Measurements from ENCODE around the gene DPM3.
A peak's percentile ranks its signal among the peaks of the same experiment; 100 is the strongest.
"Not testable (repeated sequence)": the region's sequence is repeated elsewhere in the genome, so short reads cannot be mapped to it uniquely, and the experiment has no call there.

Gene DPM3, protein sequence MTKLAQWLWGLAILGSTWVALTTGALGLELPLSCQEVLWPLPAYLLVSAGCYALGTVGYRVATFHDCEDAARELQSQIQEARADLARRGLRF

DNA sequence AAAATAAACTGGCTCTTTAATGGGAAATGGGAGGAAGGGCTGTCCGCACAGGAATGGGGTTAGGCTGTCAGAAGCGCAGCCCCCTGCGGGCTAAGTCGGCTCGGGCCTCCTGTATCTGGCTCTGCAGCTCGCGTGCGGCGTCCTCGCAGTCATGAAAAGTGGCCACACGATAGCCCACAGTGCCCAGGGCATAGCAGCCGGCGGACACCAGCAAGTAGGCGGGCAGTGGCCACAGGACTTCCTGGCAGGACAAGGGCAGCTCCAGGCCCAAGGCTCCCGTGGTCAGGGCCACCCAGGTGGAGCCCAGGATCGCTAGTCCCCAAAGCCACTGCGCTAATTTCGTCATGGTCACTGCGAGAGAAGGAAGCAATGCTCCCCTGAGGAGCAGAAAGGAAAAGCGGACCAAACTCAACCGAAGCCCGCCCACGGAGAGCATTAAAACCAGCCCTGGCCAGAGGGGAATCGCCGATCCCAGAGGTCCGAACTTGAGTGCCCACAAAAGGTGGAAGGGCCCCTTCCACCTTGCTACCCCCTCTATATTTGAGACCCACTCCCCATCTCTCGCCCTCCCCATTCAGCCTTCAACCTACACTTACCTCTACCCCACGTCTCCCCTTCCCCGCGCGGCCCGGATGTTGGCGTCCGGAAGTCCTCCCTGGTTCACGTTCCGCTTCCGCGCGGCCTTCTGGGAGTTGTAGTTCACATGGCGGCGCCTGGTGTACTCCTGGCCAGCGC is at the start of gene DPM3:
Gene DPM3, minus strand, starts transcription at position 637 of the 735 bp plus-strand sequence. Its CDS starts 291 bp downstream, at position 346.
- peak; percentile 81 for DNase-seq (ENCODE audit: low read depth)

DNA sequence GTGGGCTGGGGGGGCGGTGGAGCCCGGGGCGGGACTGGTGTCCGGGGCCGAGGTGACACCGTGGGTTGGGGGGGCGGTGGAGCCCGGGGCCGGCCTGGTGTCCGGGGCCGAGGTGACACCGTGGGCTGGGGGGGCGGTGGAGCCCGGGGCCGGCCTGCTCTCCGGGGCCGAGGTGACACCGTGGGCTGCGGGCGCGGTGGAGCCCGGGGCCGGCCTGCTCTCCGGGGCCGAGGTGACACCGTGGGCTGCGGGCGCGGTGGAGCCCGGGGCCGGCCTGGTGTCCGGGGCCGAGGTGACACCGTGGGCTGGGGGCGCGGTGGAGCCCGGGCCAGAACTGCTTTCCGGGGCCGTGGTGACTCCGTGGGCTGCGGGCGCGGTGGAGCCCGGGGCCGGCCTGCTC is 49.6 kb upstream of the DPM3 start:
- DNase-seq (ENCODE audit: low read depth): not testable (repeated sequence)

DNA sequence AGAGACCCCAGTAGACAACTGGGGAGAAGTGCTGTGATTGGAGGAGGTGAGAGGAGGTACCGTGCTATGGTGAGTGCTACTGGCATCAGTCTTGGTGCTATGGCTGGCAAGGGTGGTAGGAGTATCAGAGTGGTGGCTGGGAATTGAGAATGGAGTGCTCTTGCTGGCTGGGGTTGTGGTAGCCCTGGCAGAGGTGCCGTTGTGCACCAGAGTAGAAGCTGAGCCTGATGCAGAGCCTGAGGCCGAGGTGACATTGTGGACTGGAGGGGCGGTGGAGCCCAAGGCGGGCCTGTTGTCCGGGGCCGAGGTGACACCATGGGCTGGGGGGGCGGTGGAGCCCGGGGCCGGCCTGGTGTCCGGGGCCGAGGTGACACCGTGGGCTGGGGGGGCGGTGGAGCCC is 47.9 kb upstream of the DPM3 start:
- DNase-seq (ENCODE audit: low read depth): no peak

DNA sequence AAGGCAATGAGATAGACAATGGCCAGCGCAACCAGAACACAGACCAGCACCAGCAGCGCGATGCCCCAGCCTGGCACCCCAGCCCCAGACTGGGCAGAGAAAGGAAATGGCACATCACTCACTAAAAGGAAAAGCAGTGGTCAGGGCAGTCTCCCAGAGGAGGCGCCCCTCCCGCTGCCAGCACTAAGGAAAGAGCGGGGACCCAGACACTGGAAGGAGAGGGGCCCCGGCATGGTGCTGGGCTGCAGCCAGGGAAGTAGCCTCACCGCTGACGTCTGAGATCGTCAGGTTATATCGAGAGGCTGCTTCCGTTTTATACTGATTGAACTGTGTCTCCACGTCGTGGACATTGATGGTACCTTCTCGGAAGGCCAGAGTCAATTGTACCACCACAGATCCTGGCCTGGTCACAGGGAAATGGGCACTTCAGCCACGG is 47.1 kb upstream of the DPM3 start:
- no peak for DNase-seq (ENCODE audit: low read depth)

DNA sequence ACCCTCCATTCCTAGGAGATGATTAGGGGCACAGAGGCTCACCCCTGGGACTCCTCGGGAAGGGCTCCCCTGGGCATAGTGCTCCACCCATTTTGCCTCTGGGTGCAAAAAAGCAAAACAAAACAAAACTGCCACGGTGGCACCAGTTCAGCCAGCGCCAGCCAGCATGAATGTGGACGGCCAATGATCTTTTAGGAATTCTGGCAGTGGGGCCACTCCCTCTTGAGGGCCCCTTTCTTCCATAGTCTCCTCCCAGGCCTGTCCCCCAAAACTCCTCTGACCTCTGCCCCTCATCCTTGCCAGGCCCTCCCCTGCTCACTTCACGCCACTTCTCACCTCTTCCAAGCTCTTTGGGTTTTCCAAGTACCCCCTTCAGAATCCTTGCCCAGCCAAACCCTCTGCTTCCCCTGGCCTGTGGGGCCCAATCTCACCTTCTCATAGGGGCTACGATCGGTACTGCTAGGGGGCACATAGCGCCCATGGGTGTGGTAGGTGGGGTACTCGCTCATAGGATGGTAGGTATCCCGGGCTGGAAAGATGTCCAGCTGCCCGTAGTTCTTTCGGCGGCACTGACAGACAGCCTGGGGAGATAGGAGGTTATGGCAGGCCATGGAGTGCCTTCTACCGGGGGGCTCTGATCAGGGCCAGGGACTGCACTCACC is 46.6 kb upstream of the DPM3 start:
- DNase-seq (ENCODE audit: low read depth): no peak

DNA sequence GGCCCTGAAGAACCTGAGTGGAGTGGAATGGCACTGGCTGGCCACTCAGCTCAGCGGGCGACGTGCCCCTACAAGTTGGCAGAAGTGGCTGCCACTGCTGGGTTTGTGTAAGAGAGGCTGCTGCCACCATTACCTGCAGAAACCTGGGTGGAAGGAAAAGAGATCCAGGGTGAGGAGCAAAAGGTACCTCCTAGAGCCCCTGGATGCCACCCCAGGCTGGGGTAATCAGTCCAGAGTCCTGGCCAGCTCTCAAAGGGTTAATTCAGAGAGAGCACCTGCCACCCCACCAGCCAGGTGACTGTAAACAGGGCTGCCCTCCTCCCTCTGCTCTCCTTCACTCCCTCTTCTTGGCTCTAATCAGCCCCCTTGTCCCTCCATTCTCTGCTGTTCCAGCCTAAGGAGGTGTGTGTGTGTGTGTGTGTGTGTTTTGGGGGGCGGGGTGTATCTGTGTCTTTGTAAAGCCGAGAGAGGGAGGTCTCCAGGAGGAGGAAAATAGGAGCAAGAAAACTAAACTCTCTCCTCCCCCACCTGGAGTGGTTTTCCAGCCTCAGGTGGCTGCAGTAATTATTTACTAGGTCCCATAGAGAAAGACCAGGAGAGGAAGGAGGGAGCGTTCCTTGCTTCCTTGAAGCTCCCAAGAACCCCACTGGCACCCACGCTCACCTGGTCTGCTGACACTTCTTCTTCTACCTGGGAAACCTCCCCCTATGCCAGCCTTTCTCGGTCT is 45.9 kb upstream of the DPM3 start:
- no peak for DNase-seq (ENCODE audit: low read depth)

DNA sequence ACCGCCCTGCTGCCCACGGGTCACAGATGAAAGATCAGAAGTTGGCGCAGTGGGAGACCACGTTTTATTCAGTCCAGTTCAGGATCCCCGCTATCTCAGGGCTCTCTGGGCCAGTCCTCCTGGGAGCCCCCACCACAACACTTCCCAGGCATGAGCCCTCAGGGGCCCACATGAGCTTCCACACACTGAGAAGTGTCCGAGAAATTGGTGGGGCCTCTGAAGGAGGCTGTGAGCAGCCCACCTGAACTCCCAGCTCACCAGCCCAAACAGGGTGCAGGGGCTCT is 45.4 kb upstream of the DPM3 start:
- no peak for DNase-seq (ENCODE audit: low read depth)

DNA sequence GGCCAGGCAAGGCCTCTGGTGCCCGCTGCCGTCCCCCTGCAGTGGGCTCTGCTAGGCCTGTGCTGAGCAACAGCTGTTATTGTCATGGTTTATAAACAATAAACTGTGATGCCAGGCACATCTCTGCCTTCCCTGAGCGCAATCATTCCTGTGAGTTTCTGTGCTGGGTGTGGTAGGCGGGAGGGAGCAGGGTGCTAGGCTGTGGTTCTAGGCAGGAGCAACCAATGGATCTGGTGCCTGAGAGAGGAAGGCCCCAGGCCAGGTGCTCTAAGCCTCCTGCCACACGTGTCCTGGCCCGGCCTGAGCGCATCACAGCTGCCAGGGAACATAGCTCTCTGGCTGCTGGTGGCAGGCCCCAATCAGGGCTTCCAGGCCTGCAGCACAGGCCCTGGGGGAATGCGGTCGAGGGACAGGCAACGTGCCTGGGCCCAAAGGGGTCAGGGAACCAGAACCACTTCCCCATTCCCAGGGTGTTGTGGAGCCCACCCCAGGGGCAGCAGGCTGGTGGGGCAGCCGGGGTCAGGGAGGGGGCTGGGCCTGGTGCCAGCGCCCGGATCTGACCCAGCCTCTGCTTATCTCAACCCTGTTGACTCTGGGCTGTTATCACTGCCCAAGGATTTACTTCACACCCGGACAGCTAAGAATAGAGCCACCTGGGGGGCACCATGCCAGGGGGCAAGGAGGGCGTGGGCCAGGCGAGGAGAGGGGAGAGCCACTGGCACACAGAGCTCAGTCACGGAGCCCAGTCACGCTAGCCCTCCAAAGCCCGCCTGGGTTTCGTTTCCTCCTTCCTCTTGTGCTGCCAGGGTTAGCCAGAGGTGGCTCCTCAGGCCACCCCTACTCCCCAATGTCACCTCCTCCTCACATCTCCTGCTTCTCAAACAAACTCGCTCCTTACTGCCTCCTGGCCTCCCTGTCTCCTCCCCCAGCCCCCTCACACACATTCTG is 44.8 kb upstream of the DPM3 start:
- no peak for DNase-seq (ENCODE audit: low read depth)

DNA sequence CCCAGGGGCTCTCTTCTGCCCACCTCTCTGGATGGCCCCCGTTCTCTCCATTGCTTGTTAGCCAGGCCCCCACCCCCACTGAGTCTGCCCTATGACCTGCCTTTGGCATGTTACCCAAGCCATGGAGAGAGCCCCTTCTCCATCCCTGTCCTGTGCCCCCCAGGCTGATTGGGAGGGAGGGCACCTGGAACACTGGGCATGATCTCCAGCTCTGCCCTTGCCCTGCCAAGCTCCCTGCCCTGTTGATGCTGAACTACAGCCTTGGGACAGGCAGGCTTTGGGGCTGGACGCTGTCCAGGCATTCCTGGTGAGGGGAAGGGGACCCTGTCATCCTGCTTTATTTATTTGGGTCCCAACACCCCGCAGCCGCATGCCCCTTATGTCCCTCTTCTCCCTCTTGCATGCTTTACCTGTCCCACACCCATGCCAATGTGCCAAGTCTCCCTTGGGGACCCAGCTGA is 44.0 kb upstream of the DPM3 start:
- DNase-seq (ENCODE audit: low read depth): no peak

DNA sequence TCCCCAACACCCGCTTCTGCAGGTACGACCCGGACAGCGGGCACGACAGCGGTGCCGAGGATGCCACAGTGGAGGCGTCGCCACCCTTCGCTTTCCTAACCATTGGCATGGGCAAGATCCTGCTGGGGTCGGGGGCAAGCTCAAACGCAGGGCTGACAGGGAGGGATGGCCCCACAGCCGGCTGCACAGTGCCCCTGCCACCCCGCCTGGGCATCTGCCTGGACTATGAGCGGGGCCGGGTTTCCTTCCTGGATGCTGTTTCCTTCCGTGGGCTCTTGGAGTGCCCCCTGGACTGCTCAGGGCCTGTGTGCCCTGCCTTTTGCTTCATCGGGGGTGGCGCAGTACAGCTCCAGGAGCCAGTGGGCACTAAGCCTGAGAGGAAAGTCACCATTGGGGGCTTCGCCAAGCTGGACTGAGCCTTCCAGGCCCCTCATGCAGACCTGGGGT is 43.5 kb upstream of the DPM3 start:
- no peak for DNase-seq (ENCODE audit: low read depth)

DNA sequence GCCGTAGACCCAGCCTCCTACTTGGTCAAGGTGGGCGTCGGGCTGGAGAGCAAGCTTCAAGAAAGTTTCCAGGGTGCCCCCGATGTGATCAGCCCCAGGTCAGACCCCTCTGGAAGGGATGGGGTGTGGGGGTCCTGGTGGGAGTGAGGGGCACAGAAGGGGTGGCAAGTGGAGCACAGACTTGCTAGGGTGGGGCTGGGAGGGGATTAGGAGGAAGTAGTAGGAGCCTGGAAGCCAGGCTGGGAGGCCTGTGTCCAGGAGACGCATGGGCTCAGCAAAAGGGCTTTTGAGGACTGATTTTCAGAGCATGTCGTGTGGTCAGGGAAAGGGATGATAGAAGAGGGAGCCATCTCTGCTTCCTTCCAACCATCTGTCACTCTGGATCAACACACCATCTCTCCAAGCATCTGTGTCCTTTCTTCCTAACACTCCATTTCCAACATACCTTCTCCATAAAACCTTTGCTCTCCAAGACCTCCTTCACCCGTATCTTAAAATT is 41.8 kb upstream of the DPM3 start:
- DNase-seq (ENCODE audit: low read depth): no peak

DNA sequence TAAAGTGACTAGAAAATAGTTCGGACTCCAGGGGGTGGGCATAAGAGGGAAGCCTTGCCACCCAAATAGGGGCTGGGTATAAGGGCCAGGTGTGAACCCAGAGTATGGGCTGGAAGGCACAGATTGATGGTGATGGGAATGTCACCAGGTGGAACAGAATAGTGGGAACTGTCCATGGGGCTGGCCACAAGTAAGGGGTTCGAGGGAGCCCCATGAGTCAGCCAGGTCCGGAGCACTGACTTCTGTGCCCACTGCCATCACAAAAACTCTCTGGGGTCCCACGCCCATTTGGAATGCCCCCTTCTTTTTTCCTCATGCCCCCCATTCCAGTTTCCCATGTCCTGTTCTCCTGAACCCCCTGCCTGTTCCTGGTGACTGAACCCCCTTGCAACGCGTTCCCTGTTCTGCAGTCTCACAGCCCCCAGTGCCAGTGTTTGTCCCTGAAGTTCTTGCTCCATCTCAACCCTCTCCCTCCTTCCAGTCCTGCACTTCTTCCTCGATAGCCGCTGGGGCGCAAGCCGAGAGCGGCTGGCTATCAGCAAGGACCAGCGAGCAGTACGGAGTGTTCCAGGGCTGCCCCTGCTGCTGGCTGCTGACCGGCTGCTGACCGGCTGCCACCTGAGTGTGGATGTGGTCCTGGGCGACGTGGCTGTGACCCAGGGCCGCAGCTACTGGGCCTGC is 41.2 kb upstream of the DPM3 start:
- DNase-seq (ENCODE audit: low read depth): no peak

DNA sequence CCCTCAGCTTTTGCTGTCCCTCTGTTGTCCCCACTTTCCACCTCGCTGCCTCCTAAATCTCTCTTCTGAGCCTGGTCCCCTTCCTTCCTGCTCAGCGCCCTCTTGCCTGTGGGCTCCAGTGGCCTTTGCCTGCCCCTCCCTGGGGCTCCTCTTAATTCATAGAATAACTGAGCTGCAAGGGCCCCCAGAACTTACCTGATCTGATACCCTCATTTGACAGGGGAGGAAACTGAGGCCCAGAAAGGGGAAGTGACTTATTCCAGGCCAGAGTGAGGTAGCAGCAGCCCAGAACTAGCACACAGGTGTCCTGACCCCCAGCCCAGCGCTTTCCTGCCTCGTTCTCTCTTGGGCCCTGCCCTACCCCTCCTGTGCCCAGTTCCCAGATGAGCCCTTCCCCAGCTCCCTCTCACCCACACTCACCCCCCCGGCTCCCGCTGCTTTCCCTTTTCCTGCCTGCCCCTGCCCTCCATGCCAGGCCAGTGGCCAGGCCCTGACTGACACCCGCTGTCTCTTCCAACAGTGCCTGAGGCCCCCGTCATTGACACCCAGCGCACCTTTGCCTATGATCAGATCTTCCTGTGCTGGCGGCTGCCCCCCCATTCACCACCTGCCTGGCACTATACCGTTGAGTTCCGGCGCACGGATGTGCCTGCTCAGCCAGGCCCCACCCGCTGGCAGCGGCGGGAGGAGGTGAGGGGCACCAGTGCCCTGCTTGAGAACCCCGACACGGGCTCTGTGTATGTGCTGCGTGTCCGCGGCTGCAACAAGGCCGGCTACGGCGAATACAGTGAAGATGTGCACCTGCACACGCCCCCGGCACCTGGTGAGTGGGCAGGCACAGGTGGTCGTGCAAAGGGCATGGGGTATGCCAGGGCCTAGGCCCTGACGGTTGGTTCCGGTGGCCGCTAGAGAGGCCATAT is 39.0 kb upstream of the DPM3 start:
- DNase-seq (ENCODE audit: low read depth): no peak

DNA sequence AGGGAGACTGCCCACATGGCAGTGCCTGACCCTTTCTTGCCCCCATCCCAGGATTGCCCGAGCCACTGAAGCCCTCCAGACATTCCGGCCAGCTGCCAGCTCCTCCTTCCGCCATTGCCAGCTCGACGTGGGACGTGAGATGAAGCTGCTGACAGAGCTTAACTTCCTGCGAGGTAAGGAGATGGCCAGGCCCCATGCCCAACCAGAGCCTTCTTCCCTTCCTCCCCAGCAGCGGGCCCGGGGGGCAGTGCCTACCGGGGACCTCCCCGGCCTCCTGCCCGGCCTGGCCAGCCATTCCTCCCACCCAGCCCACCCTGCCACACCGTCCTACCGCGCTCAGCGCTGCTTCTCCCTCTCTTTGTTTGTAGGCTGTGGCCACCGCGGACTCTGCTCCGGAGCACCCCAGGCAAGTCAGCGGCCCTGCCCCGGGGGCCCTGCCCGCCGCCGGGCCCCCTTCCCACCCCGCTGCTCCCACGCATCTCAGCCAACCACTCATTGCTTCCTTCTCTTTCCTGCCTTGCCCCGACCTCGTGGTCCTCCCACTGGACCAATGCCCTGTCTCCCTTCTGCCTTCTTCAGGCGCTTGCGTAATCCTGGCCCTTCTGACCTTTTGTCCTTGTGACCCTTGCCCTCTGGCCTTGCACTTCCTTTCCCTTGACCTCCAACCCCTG is 38.2 kb upstream of the DPM3 start:
- DNase-seq (ENCODE audit: low read depth): no peak

DNA sequence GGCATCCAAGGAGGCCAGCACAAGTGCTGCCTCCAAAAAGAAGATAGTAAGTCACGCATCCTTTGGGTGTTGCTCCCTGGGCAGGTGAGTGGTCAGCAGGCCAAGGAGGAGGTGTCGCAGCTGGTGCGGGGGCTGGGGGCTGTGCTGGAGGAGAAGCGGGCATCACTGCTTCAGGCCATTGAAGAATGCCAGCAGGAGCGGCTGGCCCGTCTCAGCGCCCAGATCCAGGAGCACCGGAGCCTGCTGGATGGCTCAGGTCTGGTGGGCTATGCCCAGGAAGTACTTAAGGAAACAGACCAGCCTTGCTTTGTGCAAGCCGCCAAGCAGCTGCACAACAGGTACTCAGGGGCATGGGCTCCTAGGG is 37.6 kb upstream of the DPM3 start:
- no peak for DNase-seq (ENCODE audit: low read depth)

DNA sequence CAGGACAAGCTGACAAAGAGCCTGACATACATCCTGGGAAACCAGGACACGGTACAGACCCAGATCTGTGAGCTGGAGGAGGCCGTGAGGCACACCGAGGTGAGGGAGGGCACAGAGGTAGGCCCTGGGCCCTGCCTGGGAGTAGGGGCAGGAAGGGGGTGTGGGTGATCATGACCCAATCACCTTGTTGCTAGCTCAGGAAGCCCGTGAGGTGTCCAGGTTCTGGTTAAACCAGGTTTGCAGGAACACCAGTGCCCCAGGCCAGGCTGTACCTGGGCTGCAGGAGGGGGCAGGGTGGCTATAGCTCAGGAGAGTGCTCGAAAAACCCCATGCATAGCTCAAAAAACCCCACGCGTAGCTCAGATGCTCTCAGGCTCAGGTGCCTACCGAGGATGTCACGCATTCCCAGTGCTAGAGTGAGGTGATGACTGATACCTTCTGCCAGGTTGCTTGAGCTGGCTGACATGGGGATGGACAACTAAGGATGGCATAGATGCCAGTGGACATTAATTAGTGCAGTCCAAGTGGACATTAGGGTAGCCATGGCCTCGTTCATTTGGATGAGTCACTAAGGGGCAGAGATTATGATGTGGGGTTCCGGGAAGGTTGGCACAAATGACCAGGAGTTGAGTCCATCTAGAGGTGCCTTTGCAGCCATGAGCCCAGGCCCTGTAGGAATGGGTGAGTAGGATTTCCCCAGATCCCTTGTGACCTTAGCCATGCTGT is 37.0 kb upstream of the DPM3 start:
- no peak for DNase-seq (ENCODE audit: low read depth)

DNA sequence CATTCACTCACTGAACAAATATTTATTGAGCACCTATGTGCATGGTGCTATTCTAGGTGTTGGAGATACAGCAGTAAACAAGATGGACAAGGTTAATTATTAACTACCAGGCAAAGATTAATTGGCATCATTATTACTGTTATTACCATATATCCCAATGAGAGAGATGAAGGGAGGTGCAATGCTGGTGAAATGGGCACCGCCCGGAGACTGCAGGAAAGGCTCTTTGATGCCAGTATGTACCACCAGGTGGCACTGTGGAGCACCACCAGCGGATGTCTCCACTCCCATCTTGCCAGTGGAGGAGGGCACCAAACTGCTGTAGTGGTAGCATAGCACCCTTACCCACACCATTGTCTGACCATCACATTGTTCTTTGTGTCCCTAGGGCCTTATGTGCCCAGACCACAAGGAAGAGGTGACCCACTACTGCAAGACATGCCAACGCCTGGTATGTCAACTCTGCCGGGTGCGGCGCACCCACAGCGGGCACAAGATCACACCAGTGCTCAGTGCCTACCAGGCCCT is 36.3 kb upstream of the DPM3 start:
- DNase-seq (ENCODE audit: low read depth): peak; percentile 87

DNA sequence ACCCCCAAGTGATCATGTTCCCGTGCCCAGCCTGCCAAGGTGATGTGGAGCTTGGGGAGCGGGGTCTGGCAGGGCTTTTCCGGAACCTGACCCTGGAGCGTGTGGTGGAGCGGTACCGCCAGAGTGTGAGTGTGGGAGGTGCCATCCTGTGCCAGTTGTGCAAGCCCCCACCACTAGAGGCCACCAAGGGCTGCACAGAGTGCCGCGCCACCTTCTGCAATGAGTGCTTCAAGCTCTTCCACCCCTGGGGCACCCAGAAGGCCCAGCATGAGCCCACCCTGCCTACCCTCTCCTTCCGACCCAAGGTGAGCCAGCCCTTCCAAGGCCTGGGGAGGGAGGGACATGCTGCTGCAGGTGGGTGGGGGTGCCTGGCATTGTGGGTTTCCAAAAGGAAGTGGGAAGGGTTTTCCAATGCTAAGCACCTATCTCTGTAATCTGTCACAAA is 35.6 kb upstream of the DPM3 start:
- no peak for DNase-seq (ENCODE audit: low read depth)

Data from stimulated activated CD8-positive, alpha-beta memory T cell treated with anti-CD3 and anti-CD28 coated beads, Interleukin-15, amount 100 ng/mL, for 1 hour (primary cell).